T-helper 2 cell treated with Interferon-gamma antibody and Interleukin-4, amounts not matched to agents 5 μg/mL and 100 μg/mL, for 36 hours (primary cell): ENCODE data around the gene SHTN1.
A peak's percentile ranks its signal among the peaks of the same experiment; 100 is the strongest.

Experiments used
- DNase-seq: peaks from one replicate; pipeline ENCODE4 v3.0.0; 2021; ENCODE audit warnings: low spot score
- H3K27ac Mint-ChIP-seq: one replicate; pipeline ENCODE4 v1.8.0; 2021; ENCODE audit warnings: mild to moderate bottlenecking, mixed read lengths
- H3K27me3 Mint-ChIP-seq: one replicate; pipeline ENCODE4 v1.8.0; 2021; ENCODE audit warnings: low read depth, mixed read lengths
- H3K36me3 Mint-ChIP-seq: one replicate; pipeline ENCODE4 v1.8.0; 2021; ENCODE audit warnings: low read depth, mixed read lengths
- H3K4me1 Mint-ChIP-seq: one replicate; pipeline ENCODE4 v1.8.0; 2021; ENCODE audit warnings: low read depth, mixed read lengths
- H3K4me3 Mint-ChIP-seq: one replicate; pipeline ENCODE4 v1.8.0; 2022; ENCODE audit warnings: mild to moderate bottlenecking, moderate library complexity, mixed read lengths
- H3K9me3 Mint-ChIP-seq: one replicate; pipeline ENCODE4 v1.8.0; 2021; ENCODE audit warnings: mixed read lengths

The SHTN1 gene

DNA sequence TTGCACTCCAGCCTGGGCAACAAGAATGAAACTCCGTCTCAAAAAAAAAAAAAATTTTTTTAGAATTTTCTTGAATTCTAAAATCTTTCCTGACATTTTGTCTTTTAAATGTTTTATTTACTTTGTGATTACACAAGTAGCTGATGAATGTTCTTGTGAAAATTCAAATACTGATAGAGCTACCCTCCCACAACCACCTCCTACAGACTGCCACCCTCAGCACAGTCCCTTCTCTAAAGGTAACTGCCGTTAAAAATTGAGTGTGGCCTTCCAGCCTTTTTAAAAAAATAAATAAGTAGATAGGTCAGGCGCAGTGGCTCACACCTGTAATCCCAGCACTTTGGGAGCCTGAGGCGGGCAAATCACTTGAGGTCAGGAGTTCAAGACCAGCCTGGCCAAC lies 140.6 kb downstream of the SHTN1 start:
- DNase-seq, result no peak
- Mint-ChIP-seq H3K4me3 (no peak overlapping the region), H3K36me3 (no peaks in the 10 kb centered on the region), H3K9me3 (no peaks in the 10 kb centered on the region), H3K4me1 (no peaks in the 10 kb centered on the region), H3K27ac (no peak overlapping the region), H3K27me3 (no peaks in the 10 kb centered on the region)

DNA sequence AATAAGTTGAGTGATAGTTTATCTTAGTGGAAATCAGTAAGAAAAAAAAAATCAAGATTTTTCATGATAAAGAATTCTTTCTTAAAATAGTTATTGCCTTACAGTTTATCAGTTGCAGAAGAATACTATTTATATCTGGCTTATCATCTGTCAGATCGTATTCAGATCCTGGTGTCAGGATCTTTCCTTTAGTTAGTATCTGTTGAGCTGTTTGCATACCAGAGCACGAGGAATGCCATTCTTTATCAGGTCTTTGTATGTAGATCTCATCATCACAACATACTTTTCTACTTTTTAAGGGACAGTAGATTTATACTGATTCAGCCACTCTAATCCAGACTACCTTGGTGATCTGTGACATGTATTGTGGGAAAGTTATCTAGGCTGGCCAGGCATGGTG lies 143.2 kb downstream of the SHTN1 start:
- H3K36me3 Mint-ChIP-seq, result no peaks in the 10 kb centered on the region
- peaks cover 5% of the 10 kb centered on the region for H3K9me3 Mint-ChIP-seq
- no peaks in the 10 kb centered on the region for H3K27me3 Mint-ChIP-seq
- H3K4me3 Mint-ChIP-seq, result no peak overlapping the region
- no peak overlapping the region for H3K27ac Mint-ChIP-seq
- no peak for DNase-seq
- no peaks in the 10 kb centered on the region for H3K4me1 Mint-ChIP-seq

DNA sequence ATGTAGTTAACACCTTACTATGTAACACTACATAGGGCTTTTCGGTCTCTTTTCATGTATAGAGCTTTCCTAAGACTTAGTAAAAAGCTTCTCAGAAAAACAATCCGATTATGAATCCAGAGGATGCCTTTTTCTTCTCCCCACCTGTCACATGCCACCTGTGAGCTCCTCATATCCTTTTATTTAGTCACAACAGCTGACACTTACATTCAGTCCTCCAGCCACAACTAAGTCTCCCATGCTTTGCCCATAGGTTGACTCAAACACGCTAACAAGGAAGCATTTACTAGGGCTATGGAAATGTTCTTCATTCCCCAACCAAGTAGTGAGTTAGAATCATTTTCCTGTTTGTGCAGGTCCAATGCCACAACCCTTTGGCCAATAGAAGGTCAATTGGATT lies 147.8 kb downstream of the SHTN1 start:
- Mint-ChIP-seq H3K4me3 (no peak overlapping the region), H3K27ac (no peak overlapping the region), H3K27me3 (no peaks in the 10 kb centered on the region), H3K4me1 (no peaks in the 10 kb centered on the region), H3K9me3 (peaks cover 5% of the 10 kb centered on the region), H3K36me3 (no peaks in the 10 kb centered on the region)
- DNase-seq, result no peak

DNA sequence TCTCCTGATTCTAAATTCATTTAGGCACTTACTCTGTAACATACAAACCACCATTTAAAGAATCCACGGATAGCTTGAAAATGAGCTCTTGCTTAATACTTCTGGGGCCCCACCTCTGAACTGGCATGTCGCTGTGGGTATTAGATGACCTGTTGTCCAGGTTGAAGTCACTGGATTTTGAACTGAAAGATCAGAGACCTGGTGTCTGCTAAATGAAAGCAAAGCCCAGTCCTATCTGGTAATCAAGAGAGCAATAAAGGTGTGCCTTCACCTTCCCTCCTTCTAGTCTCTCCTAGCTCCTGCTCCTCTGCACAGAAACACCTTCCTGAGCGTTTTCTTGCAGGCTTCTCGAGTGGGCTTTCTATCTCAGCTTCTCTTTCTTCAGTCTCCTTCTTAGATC lies 151.3 kb downstream of the SHTN1 start:
- no peak for DNase-seq
- Mint-ChIP-seq H3K36me3 (no peaks in the 10 kb centered on the region), H3K9me3 (peaks cover 5% of the 10 kb centered on the region), H3K4me3 (no peak overlapping the region), H3K4me1 (no peaks in the 10 kb centered on the region), H3K27me3 (peaks cover 27% of the 10 kb centered on the region), H3K27ac (no peak overlapping the region)

DNA sequence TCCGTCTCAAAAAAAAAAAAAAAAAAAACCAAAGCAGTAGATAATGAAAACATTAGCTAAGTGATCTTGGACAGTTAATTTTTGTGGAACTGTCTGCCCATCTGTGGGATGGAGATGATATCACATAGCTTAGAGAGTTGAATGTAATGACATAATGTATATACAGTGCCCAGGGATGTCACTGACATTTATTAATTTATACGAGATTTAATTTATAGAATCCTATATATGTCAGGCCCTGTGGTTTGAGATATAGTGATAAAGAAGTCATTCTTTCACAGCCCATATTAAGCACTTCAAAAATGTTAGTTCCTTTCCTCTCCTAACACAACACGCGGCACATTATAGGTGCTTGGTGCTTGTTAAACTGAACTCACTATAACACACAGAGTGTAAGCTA lies 151.7 kb downstream of the SHTN1 start:
- Mint-ChIP-seq H3K27me3 (peaks cover 31% of the 10 kb centered on the region), H3K4me3 (no peak overlapping the region), H3K36me3 (no peaks in the 10 kb centered on the region), H3K4me1 (peaks cover 2% of the 10 kb centered on the region), H3K27ac (no peak overlapping the region), H3K9me3 (peaks cover 5% of the 10 kb centered on the region)
- no peak for DNase-seq

DNA sequence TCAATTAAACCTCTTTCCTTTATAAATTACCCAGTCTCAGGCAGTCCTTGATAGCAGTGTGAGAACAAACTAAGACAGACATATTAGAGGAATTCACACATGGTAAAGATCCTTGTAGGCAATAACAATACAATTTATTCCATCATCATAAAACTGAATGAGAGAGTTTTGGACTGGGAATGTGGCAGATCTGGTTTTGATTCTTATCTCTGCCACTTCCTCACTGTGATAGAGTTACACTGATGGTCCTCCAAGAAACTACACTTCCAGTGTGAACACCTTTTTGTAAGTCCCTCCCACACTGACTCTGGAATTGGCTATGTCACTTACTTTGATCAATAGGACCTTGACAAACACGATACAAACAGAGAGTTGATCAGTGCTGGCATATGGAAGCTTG lies 152.7 kb downstream of the SHTN1 start:
- Mint-ChIP-seq H3K4me3 (no peak overlapping the region), H3K27ac (no peak overlapping the region), H3K4me1 (peaks cover 5% of the 10 kb centered on the region), H3K27me3 (peaks cover 41% of the 10 kb centered on the region), H3K36me3 (no peaks in the 10 kb centered on the region), H3K9me3 (no peaks in the 10 kb centered on the region)
- no peak for DNase-seq

DNA sequence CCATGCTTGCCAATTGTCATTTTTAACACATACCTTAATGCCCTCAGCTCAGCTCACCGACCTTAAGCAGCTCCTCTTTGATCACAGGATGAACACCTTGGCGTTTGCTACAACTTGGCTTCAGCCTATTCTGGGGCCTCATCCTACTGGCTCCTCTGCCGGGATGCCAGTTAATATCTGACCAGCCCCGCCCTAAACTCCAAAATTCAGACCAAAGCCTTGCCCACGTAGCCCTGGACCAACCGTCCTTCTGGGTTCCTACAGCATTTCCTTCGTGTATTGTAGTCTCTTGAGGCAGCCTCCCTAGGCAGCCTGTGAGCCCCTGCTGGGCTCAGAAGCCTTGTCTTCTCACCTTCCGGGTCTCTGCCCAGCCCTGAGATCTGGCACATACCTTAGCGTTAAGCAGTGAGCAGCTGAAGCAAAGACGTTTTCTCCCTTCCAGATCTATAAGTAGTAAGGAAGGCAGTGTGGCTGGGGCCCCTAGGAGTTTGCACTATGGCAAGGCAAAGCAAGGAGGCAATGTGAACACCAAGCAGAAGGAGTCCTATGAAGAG lies 154.9 kb downstream of the SHTN1 start:
- H3K9me3 Mint-ChIP-seq, result no peaks in the 10 kb centered on the region
- H3K4me1 Mint-ChIP-seq, result peaks cover 5% of the 10 kb centered on the region
- no peak for DNase-seq
- no peak overlapping the region for H3K27ac Mint-ChIP-seq
- no peaks in the 10 kb centered on the region for H3K36me3 Mint-ChIP-seq
- no peak overlapping the region for H3K4me3 Mint-ChIP-seq
- peaks cover 48% of the 10 kb centered on the region for H3K27me3 Mint-ChIP-seq

DNA sequence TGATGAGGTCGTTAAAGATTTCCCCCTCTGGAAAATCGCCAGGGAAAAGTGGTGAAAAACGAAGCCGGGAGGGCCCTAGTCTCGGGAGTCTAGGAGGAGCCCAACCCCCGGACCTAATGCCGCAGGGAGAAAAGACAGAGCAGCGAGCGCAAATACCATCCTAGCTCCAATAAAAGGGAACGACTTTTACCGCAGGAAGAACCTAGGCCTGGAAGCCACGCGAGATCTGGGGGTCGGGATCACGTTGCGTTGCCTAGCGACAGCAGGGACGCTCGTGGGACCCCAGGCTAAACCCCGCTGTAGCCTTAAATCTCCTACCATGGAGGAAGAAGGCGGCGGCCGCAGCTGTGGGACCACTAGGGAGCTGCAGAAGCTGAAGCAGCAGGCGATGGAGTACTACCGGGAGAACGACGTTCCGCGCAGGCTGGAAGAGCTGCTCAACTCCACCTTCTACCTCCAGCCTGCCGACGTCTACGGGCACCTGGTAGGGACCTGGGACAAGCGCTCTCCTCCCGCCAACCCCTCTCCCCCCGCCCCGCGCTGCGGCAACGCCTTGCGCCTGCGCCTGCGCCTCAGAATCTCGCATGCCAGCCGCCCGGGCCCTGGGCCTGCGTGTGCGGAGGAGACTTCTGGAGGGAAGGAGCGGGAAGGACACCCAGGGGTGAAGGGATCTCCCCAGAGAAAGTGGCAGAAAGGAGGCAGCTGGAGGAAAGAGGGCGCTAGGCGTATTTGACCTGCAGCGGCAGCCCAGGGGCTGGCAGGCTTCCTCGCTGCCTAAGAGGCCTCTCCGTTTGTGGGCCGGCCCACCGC lies 155.5 kb downstream of the SHTN1 start, which contains the start of gene ENO4:
Gene ENO4 (plus strand): TSS at position 252 of the 810 bp plus-strand sequence. CDS start 68 bp downstream, at position 320.
- Mint-ChIP-seq H3K27me3 (peaks cover 51% of the 10 kb centered on the region), H3K4me3 (peak within 1 kb of the TSS; percentile 19), H3K27ac (no peak within 1 kb of the TSS), H3K4me1 (peaks cover 5% of the 10 kb centered on the region), H3K9me3 (no peaks in the 10 kb centered on the region), H3K36me3 (no peaks in the 10 kb centered on the region)
- DNase-seq, result no peak

DNA sequence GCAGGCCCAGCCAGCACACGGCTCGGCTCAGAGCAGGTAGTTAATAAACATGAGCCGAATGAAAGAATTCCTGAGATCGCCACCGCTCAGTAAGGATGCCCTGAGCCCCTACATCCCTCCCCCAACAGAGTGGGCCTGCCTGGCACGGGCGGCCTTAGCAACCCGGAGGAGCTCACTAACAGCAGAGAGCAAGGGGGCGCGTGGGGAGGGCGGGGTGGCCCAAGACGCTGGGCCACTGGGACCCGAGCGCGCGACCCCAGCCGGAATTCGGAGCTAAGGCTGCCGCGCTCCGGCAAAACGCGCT lies 156.1 kb downstream of the SHTN1 start:
- Mint-ChIP-seq H3K36me3 (no peaks in the 10 kb centered on the region), H3K27me3 (peaks cover 51% of the 10 kb centered on the region), H3K4me1 (peaks cover 5% of the 10 kb centered on the region), H3K4me3 (peak overlapping the region; percentile 19), H3K27ac (no peak overlapping the region), H3K9me3 (no peaks in the 10 kb centered on the region)
- no peak for DNase-seq

DNA sequence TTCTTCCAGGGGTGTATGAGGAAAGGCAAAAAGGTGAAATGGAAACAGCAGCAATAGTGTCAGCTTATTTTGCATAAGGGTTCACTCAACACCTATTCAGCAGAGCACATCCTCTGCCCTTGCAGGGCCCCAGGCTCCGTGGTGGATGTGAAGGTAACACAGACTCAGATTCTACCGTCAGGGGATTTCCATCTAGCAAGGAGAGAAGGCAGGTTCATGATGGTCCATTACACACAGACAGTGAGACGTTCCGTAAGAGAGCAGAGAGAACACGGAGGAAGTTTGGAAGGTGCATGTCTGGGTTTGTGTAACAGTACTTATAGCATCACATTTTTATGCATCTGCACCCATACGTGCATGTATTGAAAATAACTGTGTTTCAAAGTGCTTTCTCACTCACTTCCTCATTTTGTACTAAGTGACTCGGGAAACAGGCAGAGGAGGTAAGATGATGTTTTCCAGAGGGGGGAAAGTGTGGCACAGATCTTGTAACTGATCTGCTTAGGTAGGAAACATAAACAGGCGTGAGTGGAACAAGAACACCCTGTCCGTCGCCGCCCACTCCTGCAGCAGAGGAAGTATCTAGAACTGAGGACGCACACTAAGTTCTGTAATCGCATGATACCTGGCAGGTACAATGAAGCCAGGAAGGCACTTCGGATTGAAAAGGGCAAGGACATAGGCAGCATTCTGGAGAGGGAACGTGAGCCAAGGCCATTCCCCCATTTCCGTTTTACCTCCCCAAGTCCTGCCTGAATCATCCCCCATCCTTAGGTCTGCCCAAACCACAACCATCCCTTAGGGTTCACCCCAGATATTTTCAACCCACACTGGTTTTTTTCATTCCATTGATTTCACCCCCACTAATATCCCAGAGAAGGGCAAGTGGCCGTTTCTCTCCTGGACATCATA lies 156.7 kb downstream of the SHTN1 start:
- Mint-ChIP-seq H3K4me3 (peak overlapping the region; percentile 19), H3K4me1 (peaks cover 5% of the 10 kb centered on the region), H3K27me3 (peaks cover 51% of the 10 kb centered on the region), H3K36me3 (no peaks in the 10 kb centered on the region), H3K27ac (no peak overlapping the region), H3K9me3 (no peaks in the 10 kb centered on the region)
- no peak for DNase-seq

DNA sequence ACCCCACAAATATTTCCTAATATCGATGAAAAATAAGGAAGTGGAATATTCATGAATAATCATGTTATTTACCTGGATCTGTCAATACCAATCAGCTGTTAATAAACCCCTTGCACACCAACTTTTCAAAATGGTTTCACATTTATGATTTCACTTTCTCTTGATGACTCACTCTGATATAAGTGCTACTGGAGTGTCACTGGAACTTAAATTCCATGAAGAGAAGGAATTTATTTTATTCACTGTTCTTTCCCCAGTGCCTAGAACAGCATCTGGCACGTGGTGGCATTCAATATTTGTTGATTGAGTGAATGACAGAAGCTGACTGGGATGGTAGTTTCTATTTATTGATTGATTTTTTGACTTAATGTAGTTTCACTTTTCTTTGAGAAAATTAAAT lies 159.2 kb downstream of the SHTN1 start:
- DNase-seq, result no peak
- no peaks in the 10 kb centered on the region for H3K36me3 Mint-ChIP-seq
- H3K9me3 Mint-ChIP-seq, result no peaks in the 10 kb centered on the region
- peaks cover 5% of the 10 kb centered on the region for H3K4me1 Mint-ChIP-seq
- no peak overlapping the region for H3K27ac Mint-ChIP-seq
- H3K27me3 Mint-ChIP-seq, result peaks cover 42% of the 10 kb centered on the region
- no peak overlapping the region for H3K4me3 Mint-ChIP-seq

DNA sequence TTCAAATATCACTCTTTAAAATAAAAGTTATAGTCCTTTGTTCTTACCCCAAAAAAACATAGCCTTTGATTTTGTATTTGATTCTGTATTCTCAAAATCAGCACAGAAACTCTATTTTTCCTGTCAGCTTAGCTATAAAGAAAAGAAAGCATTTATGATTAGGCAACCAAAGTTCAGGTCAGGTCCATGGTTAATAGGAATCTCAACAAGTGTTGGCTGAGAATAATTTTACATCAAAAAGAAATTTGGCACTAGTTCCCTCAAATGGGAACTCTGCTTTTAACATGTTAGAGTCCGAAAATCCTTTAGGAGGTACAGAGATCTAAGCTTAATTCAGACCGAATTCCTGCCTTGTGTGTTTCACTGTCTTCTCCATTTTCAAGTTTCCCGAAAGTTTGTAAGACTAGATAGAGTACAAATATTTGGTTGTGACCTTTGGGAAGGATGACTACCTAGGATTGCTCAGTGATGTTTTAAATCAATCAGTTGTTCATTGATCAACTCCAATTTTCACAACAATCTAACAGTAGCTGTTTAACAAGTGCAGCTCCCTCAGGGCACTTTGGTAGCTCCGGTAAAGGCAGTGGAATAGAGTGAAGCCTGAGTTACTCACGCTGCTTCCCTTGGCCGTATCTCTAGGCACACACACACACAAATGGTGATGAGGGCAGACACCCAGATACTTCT lies 164.5 kb downstream of the SHTN1 start:
- Mint-ChIP-seq H3K4me1 (no peaks in the 10 kb centered on the region), H3K27me3 (peaks cover 10% of the 10 kb centered on the region), H3K4me3 (no peak overlapping the region), H3K9me3 (no peaks in the 10 kb centered on the region), H3K27ac (no peak overlapping the region), H3K36me3 (no peaks in the 10 kb centered on the region)
- no peak for DNase-seq

DNA sequence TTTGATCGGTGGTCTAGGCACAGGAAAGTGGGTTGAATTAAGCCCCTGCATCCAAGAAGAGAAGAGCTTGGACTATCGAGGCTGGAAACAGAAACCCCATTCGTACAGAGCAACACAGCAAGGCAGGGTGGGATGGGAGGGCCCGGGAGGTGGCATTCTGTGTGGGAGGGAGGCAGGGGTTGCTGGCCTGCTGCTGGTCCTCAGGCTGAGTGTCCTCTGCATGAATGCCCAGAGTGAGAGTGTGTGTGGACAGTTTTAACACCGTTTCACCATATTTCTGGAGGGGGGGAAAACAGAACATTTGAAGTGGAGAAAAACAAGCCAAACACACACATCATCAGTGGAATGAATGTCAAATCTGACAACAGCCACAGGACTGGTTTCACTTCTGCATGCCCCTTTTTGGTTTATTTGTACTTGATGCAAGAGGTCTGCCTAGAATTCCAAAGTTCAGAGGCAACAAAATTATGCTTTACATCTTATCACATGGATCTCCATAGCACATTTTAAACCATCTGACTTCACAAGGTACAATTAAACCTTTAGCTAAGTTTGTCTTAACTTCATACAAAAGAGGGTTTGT lies 166.8 kb downstream of the SHTN1 start:
- DNase-seq, result no peak
- H3K27me3 Mint-ChIP-seq, result peaks cover 5% of the 10 kb centered on the region
- no peaks in the 10 kb centered on the region for H3K9me3 Mint-ChIP-seq
- H3K4me3 Mint-ChIP-seq, result no peak overlapping the region
- no peaks in the 10 kb centered on the region for H3K36me3 Mint-ChIP-seq
- no peaks in the 10 kb centered on the region for H3K4me1 Mint-ChIP-seq
- H3K27ac Mint-ChIP-seq, result no peak overlapping the region
